ENCODE data around the gene FNBP1L. TPM values are rescaled to one million over a fixed set of nuclear protein-coding genes. Genes with fewer than 3 reads are reported as not detected.

FNBP1L gene
- polyA plus RNA-seq, 1 of the 3 experiments (the other 2 are of a cell fraction): 16.5 TPM

DNA sequence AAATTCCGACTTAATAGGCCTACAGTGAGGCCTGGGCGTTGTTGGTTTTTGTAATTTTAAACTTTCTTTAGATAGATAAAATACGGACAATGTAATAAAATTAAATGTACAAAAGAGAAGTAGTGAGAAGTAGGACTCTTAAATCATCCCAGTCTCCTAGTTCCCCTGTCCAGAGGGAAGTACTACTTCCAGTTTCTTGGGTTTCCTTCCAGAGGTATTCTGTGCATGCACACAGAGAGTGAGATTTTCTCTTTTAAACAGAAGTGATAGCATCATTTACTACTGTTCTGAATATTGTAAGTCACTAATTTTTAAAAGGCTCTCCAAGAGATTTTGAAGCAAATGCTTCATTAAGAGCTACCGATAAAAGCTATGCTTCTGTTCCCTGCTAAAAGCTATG lies 7.2 kb upstream of the FNBP1L start:
- peaks cover 0 to 6% of the 10 kb centered on the region in 2 experiments; a peak in 2 of 4 replicates for H3K4me1 ChIP-seq (ENCODE audit: control insufficient read depth in 1 of 2, insufficient read depth in 2 of 2, low read depth in 1 of 2, low read length in 1 of 2)
- H3F3A ChIP-seq (replicated peaks; ENCODE audit: insufficient read depth): peaks cover 11% of the 10 kb centered on the region
- H2AFZ ChIP-seq (ENCODE audit: low read depth): no peak overlapping the region
- no peaks in the 10 kb centered on the region for H3K79me2 ChIP-seq (ENCODE audit: insufficient read depth)
- POLR2A ChIA-PET: no interaction called here
- H3K9ac ChIP-seq: no peak overlapping the region
- H3K27ac ChIP-seq (ENCODE audit: low read depth in 2 of 2, low read length in 1 of 2): no peak overlapping the region
- H3K9me2 ChIP-seq: no peaks in the 10 kb centered on the region; the same call in 1 of the 2 replicates
- no peaks in the 10 kb centered on the region for H4K20me1 ChIP-seq (ENCODE audit: insufficient read depth)
- 90% methylated on average over 4 of the region's 4 CpGs for WGBS (ENCODE audit: low lambda C conversion rate)
- DNase-seq: no peak
- H3K4me2 ChIP-seq: no peak overlapping the region
- H3K9me3 ChIP-seq: no peaks in the 10 kb centered on the region
- no peak overlapping the region for H3K4me3 ChIP-seq (ENCODE audit: low read depth in 2 of 2, low read length in 1 of 2)
- CTCF ChIA-PET: no interaction called here
- TF ChIP-seq MEF2A (IDR thresholded peaks at IDR 0.05; ENCODE audit: borderline replicate concordance, low read depth) (no peak), GABPA (IDR thresholded peaks at IDR 0.05; ENCODE audit: low read depth) (no peak), NRF1 (IDR thresholded peaks at IDR 0.05; ENCODE audit: low read depth, low read length) (no peak), TAF1 (IDR thresholded peaks at IDR 0.05; ENCODE audit: borderline replicate concordance, low read depth, low read length) (no peak), FOSL2 (IDR thresholded peaks at IDR 0.05; ENCODE audit: borderline replicate concordance, low read depth) (no peak), SIN3A (IDR thresholded peaks at IDR 0.05; ENCODE audit: borderline replicate concordance, low read depth, low read length) (no peak), SMC3 (IDR thresholded peaks at IDR 0.05; ENCODE audit: low read depth, low read length) (no peak), JUND (IDR thresholded peaks at IDR 0.05) (no peak), RFX5 (IDR thresholded peaks at IDR 0.05; ENCODE audit: low read length) (no peak), RCOR1 (IDR thresholded peaks at IDR 0.05; ENCODE audit: low read length) (no peak), ELF1 (IDR thresholded peaks at IDR 0.05) (no peak), TEAD4 (IDR thresholded peaks at IDR 0.05; ENCODE audit: borderline replicate concordance, insufficient read depth) (no peak), IRF3 (IDR thresholded peaks at IDR 0.05; ENCODE audit: low read depth, low read length) (no peak), GATA2 (CRISPR knock-in tag; IDR thresholded peaks at IDR 0.05) (no peak)
- TF ChIP-seq, protein P1, sequence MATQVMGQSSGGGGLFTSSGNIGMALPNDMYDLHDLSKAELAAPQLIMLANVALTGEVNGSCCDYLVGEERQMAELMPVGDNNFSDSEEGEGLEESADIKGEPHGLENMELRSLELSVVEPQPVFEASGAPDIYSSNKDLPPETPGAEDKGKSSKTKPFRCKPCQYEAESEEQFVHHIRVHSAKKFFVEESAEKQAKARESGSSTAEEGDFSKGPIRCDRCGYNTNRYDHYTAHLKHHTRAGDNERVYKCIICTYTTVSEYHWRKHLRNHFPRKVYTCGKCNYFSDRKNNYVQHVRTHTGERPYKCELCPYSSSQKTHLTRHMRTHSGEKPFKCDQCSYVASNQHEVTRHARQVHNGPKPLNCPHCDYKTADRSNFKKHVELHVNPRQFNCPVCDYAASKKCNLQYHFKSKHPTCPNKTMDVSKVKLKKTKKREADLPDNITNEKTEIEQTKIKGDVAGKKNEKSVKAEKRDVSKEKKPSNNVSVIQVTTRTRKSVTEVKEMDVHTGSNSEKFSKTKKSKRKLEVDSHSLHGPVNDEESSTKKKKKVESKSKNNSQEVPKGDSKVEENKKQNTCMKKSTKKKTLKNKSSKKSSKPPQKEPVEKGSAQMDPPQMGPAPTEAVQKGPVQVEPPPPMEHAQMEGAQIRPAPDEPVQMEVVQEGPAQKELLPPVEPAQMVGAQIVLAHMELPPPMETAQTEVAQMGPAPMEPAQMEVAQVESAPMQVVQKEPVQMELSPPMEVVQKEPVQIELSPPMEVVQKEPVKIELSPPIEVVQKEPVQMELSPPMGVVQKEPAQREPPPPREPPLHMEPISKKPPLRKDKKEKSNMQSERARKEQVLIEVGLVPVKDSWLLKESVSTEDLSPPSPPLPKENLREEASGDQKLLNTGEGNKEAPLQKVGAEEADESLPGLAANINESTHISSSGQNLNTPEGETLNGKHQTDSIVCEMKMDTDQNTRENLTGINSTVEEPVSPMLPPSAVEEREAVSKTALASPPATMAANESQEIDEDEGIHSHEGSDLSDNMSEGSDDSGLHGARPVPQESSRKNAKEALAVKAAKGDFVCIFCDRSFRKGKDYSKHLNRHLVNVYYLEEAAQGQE (IDR thresholded peaks at IDR 0.05; ENCODE audit: low read depth, low read length): no peak
- TF ChIP-seq, protein P2, sequence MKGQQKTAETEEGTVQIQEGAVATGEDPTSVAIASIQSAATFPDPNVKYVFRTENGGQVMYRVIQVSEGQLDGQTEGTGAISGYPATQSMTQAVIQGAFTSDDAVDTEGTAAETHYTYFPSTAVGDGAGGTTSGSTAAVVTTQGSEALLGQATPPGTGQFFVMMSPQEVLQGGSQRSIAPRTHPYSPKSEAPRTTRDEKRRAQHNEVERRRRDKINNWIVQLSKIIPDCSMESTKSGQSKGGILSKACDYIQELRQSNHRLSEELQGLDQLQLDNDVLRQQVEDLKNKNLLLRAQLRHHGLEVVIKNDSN (IDR thresholded peaks at IDR 0.05; ENCODE audit: borderline replicate concordance, low read depth): no peak
- TF ChIP-seq, protein P3, sequence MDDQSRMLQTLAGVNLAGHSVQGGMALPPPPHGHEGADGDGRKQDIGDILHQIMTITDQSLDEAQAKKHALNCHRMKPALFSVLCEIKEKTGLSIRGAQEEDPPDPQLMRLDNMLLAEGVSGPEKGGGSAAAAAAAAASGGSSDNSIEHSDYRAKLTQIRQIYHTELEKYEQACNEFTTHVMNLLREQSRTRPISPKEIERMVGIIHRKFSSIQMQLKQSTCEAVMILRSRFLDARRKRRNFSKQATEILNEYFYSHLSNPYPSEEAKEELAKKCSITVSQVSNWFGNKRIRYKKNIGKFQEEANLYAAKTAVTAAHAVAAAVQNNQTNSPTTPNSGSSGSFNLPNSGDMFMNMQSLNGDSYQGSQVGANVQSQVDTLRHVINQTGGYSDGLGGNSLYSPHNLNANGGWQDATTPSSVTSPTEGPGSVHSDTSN (IDR thresholded peaks at IDR 0.05): no peak
- H3K36me3 ChIP-seq (replicated peaks in 1 of 2; ENCODE audit: control insufficient read depth in 1 of 2, insufficient read depth in 2 of 2, low read length in 1 of 2): no peaks in the 10 kb centered on the region
- H3K27me3 ChIP-seq (ENCODE audit: insufficient read depth): no peaks in the 10 kb centered on the region

All from SK-N-SH (cell line).